Gastroesophageal sphincter (tissue), 4 donors: Measurements from ENCODE around the gene GLI2. TPM values are rescaled to one million over a fixed set of nuclear protein-coding genes. Genes with fewer than 3 reads are reported as not detected.

Experiments
- ATAC-seq: fragments of 150-250 bp; one replicate; pipeline ENCODE4 v1.9.1; 2016; ENCODE audit warnings: mild to moderate bottlenecking, moderate library complexity
- H3K27ac ChIP-seq, 4 donors: fragments of 200-600 bp; sonication (generic) in 3 of 4; 1 replicate in 3 of 4; 2 replicates in 1 of 4; pipeline ENCODE4 v1.5.1; 2016 to 2019
- H3K27me3 ChIP-seq: fragments of 200-600 bp; sonication (generic); one replicate; pipeline ENCODE4 v1.5.1; 2019
- H3K36me3 ChIP-seq, 2 donors: fragments of 200-600 bp; sonication (generic); one replicate each; pipeline ENCODE4 v1.5.1; 2019; ENCODE audit warnings: control low read depth in 1 of 2
- H3K4me1 ChIP-seq, 3 donors: fragments of 200-600 bp; sonication (generic); 1 replicate in 2 of 3; 2 replicates in 1 of 3; pipeline ENCODE4 v1.5.1; 2016 to 2019; ENCODE audit warnings: control low read depth in 2 of 3
- H3K4me3 ChIP-seq, 2 donors: fragments of 200-600 bp; sonication (generic); one replicate each; pipeline ENCODE4 v1.5.1; 2019; ENCODE audit warnings: mild to moderate bottlenecking in 1 of 2, moderate library complexity in 1 of 2
- H3K9me3 ChIP-seq, 3 donors: fragments of 200-600 bp; sonication (generic); one replicate each; pipeline ENCODE4 v1.5.1; 2017 to 2019; ENCODE audit warnings: control low read depth in 2 of 3
- CTCF ChIP-seq, 4 experiments: fragments of 200-600 bp in 2 of 4; fragments of 450-650 bp in 2 of 4; sonication (generic) in 1 of 4; IDR thresholded peaks; one replicate each; pipeline ENCODE4 v1.5.1; 2017 to 2019; ENCODE audit warnings: antibody characterized with exemption in 4 of 4, mild to moderate bottlenecking in 2 of 4, moderate library complexity in 2 of 4
- EP300 ChIP-seq: sonication (generic); formaldehyde crosslinking; IDR thresholded peaks from one replicate; pipeline ENCODE4 v1.6.1; 2017; ENCODE audit warnings: antibody characterized with exemption, mild to moderate bottlenecking
- POLR2A ChIP-seq, 2 donors: fragments of 450-650 bp; IDR thresholded peaks; one replicate each; pipeline ENCODE4 v1.6.1; 2017; ENCODE audit warnings: antibody characterized with exemption in 2 of 2, mild to moderate bottlenecking in 2 of 2, moderate library complexity in 1 of 2
- POLR2AphosphoS5 ChIP-seq: sonication (generic); formaldehyde crosslinking; IDR thresholded peaks from one replicate; pipeline ENCODE4 v1.6.1; 2017; ENCODE audit warnings: antibody characterized with exemption
- WGBS, 2 donors: methylation state at CpG; one replicate each; pipeline ENCODE4 v1.1.5; 2018; ENCODE audit warnings: low coverage in 1 of 2; 5-methylcytosine and 5-hydroxymethylcytosine counted together
- total RNA-seq, 4 donors: library from RNA; depleted of rRNA; stranded (reverse); fragments of >200 nt; gene quantifications; one replicate each; pipeline ENCODE4 v1.1.0, GENCODE V29; 2016

GLI2 gene
- total RNA-seq, 4 donors from 2014 or later = 6.3 to 22.3 (median 11.0) TPM

- WGBS, 2 donors = 69 to 72% methylated on average over 3 to 6 of the region's 11 CpGs
- no peak for TF ChIP-seq POLR2A (IDR thresholded peaks at IDR 0.05)
- TF ChIP-seq EP300 = no peak
- TF ChIP-seq CTCF (IDR thresholded peaks at IDR 0.05) = no peak
- TF ChIP-seq POLR2AphosphoS5 = no peak
- no peak overlapping the region for H3K27ac ChIP-seq
- H3K27me3 ChIP-seq = no peaks in the 10 kb centered on the region
- no peaks in the 10 kb centered on the region for H3K36me3 ChIP-seq
- no peaks in the 10 kb centered on the region for H3K4me1 ChIP-seq
- no peak overlapping the region for H3K4me3 ChIP-seq
- H3K9me3 ChIP-seq = no peaks in the 10 kb centered on the region
- ATAC-seq = no peak
Measured at GRCh38 chr2:120749506-120750431, 14.1 kb downstream of the GLI2 start.

DNA sequence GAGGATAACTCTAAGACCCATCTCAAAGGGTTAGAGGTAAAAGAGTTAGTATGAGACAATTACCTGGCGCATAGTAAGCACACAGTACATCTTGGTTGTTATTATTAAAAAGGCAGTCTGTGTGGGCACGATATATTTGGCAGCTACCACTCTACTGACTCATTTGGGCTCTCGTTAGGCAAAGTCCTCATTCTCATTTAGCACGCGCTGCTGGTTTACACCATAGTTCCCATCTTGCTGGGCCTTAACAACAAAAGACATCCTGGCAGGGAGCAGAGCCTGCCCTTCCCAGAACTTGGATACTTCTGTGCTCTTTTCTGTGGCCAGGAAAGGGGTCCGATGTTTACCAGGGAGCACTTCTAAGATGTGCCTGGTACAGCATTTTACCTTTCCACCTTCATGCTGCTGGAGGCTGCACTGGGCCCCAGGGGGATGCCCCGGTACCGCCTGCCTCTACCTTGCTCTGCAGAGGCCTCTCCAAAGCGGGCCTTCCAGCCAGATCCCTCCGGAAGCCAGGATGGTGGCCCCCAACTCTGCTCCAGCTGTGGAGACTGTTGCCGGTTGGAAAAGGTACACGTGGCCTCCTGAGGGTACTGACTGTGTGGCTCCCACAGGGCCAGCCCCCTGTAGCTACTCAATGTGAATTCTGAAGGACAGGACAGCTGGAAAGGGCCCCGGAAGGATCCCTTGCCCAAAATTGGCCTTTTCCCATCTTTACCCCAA, 15.0 kb downstream of the GLI2 start:
- H3K27me3 ChIP-seq = no peaks in the 10 kb centered on the region
- TF ChIP-seq CTCF (IDR thresholded peaks at IDR 0.05) = no peak
- no peak for TF ChIP-seq POLR2AphosphoS5
- TF ChIP-seq POLR2A (IDR thresholded peaks at IDR 0.05) = no peak
- TF ChIP-seq EP300 = no peak
- no peak for ATAC-seq
- H3K36me3 ChIP-seq = no peaks in the 10 kb centered on the region
- H3K4me1 ChIP-seq = no peaks in the 10 kb centered on the region
- H3K9me3 ChIP-seq = no peaks in the 10 kb centered on the region
- H3K27ac ChIP-seq = no peak overlapping the region
- 73 to 84% methylated on average over 6 to 8 of the region's 13 CpGs for WGBS, 2 donors
- no peak overlapping the region for H3K4me3 ChIP-seq

- Histone ChIP-seq H3K36me3 (no peaks in the 10 kb centered on the region), H3K4me1 (no peaks in the 10 kb centered on the region), H3K27ac (no peak overlapping the region), H3K9me3 (no peaks in the 10 kb centered on the region), H3K27me3 (no peaks in the 10 kb centered on the region), H3K4me3 (no peak overlapping the region)
- no peak for TF ChIP-seq CTCF (IDR thresholded peaks at IDR 0.05)
- no peak for TF ChIP-seq POLR2AphosphoS5
- no peak for TF ChIP-seq EP300
- no peak for TF ChIP-seq POLR2A (IDR thresholded peaks at IDR 0.05)
- 75% methylated on average over 1 of the region's 1 CpG for WGBS, 2 donors
- no peak for ATAC-seq
Measured at GRCh38 chr2:120751553-120751952, 15.9 kb downstream of the GLI2 start.

- Histone ChIP-seq H3K4me3 (no peak overlapping the region), H3K27me3 (no peaks in the 10 kb centered on the region), H3K4me1 (peaks cover 0 to 25% (median 20%) of the 10 kb centered on the region in 3 donors), H3K9me3 (no peaks in the 10 kb centered on the region), H3K36me3 (no peaks in the 10 kb centered on the region), H3K27ac (no peak overlapping the region)
- TF ChIP-seq EP300 = no peak
- TF ChIP-seq POLR2A (IDR thresholded peaks at IDR 0.05) = no peak
- TF ChIP-seq CTCF (IDR thresholded peaks at IDR 0.05) = no peak
- no peak for TF ChIP-seq POLR2AphosphoS5
- 70 to 77% methylated on average over 13 to 14 of the region's 14 CpGs for WGBS, 2 donors
- no peak for ATAC-seq
Measured at GRCh38 chr2:120754067-120754960, 18.6 kb downstream of the GLI2 start.
